Measurements from ENCODE around the gene SVIL. TPM values are rescaled to one million over a fixed set of nuclear protein-coding genes. Genes with fewer than 3 reads are reported as not detected.

The SVIL gene
- 97.7 and 309 TPM in 2 replicates for total RNA-seq (ENCODE audit: low replicate concordance)

GRCh38 chr10:29634764-29635625 lies at the start of gene SVIL:
Gene SVIL (minus strand): TSS chr10:29634971. CDS start chr10:29555058, 79,913 bp downstream.
- H3K4me3 ChIP-seq (ENCODE audit: low read depth, low read length) = peak within 1 kb of the TSS; percentile 69
- peak; percentile 13 for TF ChIP-seq CTCF (IDR thresholded peaks at IDR 0.05; ENCODE audit: insufficient read depth, low read length)

GRCh38 chr10:29681676-29682448 lies 47.1 kb upstream of the SVIL start:
- no peak for DNase-seq (ENCODE audit: low read depth)
- TF ChIP-seq CTCF (IDR thresholded peaks at IDR 0.05; ENCODE audit: insufficient read depth, low read length) = no peak
- H3K4me3 ChIP-seq (ENCODE audit: low read depth, low read length) = no peak overlapping the region

More at GRCh38 chr10:29634764-29635625, at the start of gene SVIL:
- DNase-seq (ENCODE audit: low read depth) = peak; percentile 81

- DNase-seq (ENCODE audit: low read depth) = no peak
- no peak overlapping the region for H3K4me3 ChIP-seq (ENCODE audit: low read depth, low read length)
- no peak for TF ChIP-seq CTCF (IDR thresholded peaks at IDR 0.05; ENCODE audit: insufficient read depth, low read length)
Measured at GRCh38 chr10:29680091-29680490, 45.3 kb upstream of the SVIL start.

GRCh38 chr10:29676732-29677131 lies 42.0 kb upstream of the SVIL start:
- H3K4me3 ChIP-seq (ENCODE audit: low read depth, low read length) = no peak overlapping the region
- TF ChIP-seq CTCF (IDR thresholded peaks at IDR 0.05; ENCODE audit: insufficient read depth, low read length) = no peak
- no peak for DNase-seq (ENCODE audit: low read depth)

GRCh38 chr10:29675984-29676383 lies 41.2 kb upstream of the SVIL start:
- H3K4me3 ChIP-seq (ENCODE audit: low read depth, low read length) = no peak overlapping the region
- no peak for DNase-seq (ENCODE audit: low read depth)
- no peak for TF ChIP-seq CTCF (IDR thresholded peaks at IDR 0.05; ENCODE audit: insufficient read depth, low read length)

GRCh38 chr10:29671968-29672367 lies 37.2 kb upstream of the SVIL start:
- DNase-seq (ENCODE audit: low read depth) = no peak
- TF ChIP-seq CTCF (IDR thresholded peaks at IDR 0.05; ENCODE audit: insufficient read depth, low read length) = no peak
- H3K4me3 ChIP-seq (ENCODE audit: low read depth, low read length) = no peak overlapping the region
